Measurements from ENCODE around the gene CRIP2.

GRCh38 chr14:105465209-105466031 is 9.2 kb upstream of the CRIP2 start:
- TF ChIP-seq CTCF (IDR thresholded peaks at IDR 0.05) (no peak), POLR2A (IDR thresholded peaks at IDR 0.05) (no peak)
